HG03520 (cell line): ENCODE measurements around the gene AGTR1.

Experiments
- ATAC-seq: cut with Tn5 transposase; IDR thresholded peaks from one replicate; pipeline ENCODE4 v1.9.1; 2021; ENCODE audit warnings: mild to moderate bottlenecking, moderate library complexity; ENCODE audit not compliant: unreplicated experiment

Gene AGTR1

DNA sequence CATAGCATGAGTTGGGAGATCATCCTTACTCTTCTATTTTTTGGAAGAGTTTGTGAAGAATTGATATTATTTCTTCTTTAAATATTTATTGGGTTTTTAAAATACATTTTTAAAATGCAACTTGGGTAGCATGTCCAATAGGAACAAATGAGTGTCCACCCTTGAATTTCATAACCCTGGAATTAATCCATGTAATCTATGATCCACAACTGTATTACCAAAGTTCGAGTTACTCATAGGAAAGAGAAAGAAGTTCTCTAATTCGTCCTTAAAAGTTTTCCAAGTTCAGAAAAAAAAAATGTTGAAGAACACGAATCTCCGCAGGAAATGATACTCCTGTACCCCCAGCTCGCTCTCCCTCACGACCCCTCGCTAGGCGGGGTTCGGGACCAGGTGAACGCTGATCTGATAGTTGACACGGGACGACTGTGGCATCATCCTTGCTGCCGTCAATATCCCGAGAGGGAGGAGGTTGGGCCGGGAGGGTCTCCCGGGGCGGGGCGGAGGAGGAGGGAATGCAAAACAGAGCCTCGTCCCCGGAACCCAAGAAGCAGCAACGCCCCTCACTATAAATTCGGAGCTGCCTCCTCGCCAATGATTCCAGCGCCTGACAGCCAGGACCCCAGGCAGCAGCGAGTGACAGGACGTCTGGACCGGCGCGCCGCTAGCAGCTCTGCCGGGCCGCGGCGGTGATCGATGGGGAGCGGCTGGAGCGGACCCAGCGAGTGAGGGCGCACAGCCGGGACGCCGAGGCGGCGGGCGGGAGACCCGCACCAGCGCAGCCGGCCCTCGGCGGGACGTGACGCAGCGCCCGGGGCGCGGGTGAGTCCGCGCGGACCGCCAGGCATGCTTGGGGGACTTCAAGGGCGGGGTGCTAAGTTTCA is at the start of gene AGTR1:
Gene AGTR1, plus strand, starts transcription at position 598 of the 884 bp plus-strand sequence. CDS start 43,133 bp downstream, outside the sequence.
- no peak for ATAC-seq

DNA sequence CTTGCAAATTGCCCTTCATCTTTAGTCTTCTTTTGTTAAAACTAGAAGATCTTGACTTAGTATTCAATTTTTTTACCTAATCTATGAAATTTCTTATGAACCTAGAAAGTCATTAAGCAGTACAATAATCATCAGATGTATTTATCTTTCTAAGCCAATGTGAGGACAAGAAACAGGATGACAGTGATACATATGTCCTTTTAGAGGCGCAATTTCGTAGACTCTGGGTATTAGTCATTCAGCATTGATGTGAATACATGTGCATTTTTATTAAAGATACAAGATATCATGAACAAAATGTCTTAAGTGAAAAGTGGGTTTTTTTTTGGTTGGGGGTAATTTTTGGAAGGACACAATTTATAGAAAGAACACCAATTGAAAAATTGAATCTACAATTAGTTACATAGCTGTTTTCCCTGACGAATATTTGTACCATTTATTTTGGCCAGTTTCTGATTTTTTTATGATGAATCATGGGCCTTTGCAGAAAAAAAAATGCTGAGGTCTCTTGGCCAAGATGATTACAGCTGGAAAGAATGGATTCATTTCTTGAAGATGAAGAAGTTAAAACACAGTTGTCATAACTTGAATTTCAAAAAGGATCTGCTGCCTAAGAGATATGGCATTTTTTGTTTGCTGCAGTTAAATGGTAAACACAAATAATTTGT is 48.9 kb upstream of the AGTR1 start:
- ATAC-seq, result no peak

DNA sequence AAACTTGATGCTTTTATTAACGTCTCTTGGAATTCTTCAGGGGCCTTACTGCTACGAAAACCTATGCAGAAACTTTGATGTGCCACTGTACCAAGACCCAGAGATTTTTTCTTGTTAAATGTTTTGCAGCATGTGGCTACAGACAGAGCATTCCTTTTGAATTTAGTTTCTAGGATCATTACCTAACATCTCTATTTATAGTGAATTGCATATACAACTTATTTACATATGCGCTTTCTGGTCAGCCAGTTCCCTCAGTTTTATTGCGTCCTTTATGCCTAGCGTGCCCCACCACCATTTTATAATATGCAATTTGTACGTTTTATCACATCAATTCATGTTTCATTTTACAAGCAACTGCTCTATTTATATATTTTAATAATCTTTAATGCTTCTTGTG is 46.2 kb upstream of the AGTR1 start:
- ATAC-seq, result no peak

DNA sequence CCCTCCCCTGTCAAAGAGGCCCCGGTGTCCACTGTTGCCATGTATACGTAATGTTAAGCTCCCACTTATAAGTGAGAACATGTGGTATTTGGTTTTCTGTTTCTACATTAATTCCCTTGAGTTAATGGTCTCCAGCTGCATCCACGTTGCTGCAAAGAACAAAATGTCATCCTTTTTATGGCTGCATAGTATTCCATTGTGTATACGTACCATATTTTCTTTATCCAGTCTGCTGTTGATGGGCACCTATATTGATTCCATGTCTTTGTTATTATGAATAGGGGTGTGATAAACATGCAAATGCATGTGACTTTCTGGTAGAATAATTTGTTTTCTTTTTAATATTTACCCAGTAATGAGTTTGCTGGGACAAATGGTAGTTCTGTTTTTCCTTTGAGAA is 43.3 kb upstream of the AGTR1 start:
- no peak for ATAC-seq

DNA sequence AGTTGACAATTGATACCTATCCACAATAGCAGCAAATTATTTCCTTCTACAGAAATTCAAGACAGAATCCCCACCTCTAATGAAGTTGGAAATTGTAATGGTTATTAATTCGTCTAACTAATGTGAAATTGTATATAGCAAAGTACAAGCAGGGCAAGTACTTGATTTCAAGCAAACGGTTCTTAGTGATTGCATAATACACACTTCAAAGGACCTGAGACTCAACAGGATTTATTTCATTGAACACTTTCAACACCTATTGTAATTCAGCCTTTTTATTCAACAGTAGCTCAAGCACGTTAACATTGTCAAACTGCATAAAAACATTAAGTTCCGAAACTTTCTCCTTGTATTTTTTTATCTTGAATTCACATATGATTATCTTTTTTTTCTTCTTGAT is 40.2 kb upstream of the AGTR1 start:
- no peak for ATAC-seq

DNA sequence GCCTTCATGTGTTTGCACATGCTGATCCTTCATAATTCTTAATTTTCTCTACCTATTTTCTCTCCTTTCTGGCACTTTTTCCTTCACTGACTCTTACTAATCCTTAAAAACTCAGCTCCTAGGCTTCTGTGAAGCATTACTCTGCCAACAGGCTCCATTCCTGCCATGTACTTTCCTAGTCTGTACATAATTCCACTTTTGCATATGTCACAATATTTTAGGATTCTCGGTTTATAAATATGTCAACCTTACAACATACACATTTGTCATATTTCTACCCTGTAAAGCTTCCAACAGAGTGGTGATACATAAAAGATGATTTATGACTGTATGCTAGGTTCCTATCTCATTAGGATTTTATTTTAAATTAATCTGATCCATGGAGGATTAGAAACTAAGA is 38.2 kb upstream of the AGTR1 start:
- no peak for ATAC-seq

DNA sequence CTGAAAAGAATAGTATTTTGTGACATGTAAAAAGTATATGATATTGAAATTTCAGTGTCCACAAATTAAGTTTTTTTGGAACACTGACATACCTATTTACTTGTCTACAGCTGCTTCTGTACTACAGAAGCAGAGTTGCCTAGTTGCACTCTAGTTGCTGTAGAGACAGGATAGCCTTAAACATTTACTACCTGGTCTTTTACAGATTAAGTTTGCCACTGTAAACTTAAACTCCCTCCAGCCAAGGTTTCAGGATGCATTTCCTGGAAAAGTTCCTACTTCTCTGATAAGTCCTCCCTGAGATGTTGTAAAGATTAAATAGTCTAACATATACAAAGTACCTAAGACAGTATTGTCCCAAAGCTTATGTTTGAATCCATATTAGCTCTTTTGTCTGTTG is 17.4 kb upstream of the AGTR1 start:
- ATAC-seq, result no peak

DNA sequence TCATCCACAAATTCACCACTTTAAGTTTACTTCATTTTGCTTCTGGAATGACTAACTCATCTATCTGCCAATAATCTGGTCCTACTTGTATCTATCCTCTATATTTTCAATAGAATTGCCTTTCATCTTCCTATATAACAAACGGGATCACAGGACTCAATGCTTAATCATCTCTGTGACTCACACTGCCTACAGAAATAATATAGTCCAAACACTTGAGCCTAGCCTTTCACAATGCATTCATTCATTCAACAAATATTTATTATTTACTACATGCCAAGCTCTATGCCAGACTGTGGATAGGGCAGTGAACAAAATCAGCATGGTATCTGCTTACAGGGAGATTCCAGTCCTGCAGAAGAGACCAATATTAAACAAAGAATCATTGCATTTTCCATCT is 16.6 kb upstream of the AGTR1 start:
- ATAC-seq, result no peak

DNA sequence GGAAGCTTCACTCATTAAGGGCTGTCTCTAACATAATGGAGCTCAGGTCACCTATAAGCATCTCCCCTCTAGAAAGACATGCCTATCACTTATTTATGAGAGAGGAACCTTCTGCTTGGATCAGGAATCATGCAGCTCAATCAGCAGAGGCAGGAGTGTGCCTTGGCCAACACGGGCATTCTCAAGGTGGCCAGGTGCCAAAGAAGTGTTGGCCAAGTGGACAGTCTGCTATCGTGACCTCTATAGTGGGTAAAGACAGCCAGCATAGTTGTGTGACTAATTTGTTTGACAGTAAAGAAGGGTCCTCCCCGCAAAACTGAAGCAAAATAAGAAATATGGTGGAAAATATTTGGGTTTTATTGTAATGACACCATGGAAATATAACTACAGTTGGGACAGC is 14.7 kb upstream of the AGTR1 start:
- ATAC-seq, result no peak

DNA sequence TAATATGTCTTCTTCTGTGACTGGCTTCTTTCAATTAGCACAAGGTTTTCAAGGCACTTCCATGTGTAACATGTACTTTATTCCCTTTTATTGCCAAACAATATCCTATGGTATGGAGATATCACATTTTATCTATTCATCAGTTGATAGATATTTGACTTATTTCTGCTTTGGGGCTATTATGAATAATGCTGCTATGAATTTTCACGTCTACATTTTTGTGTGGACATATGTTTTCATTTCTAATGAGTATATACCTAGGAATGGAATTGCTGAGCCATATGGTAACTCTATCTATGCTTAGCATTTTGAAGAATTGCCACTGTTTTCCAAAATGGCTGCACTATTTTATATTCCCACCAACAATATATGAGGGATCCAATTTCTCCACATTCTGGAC is 3.6 kb upstream of the AGTR1 start:
- no peak for ATAC-seq

DNA sequence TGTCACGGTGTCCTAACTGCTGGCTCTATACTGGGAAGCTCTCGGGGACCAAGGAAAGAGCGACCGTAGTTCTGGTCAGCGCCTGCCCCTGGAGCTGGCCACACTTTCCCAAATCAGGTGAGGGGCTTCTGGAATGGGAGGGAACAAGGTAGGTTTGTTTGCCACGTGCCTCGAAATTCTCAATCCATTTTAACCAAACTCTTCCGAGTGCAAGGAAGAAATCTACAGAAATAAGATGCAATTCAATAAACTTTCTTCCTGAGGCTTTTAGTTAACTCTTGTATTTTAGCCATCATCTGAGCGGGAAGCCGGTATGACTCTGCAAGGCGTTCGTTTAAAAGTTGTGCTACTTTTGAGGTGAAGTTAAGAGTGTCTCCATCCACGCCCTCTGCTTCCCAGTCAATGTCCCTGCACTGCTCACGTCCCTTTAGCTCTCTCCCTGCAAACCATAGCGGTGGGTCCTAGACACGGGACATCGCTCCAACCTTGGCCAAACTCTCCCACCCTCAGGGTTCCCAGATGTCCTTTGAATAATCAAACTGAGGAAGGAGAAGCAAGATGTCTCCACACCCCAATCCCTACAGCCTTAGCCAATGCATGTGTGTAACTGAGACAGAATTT is 597 bp downstream of the AGTR1 start:
- ATAC-seq, result no peak

DNA sequence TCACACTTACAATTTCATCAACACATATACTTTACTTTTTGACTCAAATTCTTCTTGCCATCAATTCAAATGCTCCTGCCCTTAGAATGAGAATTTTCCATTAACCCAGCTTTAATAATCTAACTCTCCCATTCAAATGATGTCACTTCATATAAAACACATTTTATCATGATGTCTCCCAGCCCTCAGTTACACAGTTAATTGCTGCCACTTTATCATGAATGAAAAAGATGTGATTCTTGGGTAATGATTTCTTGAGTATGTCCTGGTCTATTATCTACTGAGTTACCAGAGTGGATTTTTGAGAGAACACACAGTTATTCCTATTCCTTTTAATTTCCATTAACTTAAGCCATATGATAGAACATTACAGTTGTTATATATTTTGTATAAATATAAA is 7.6 kb downstream of the AGTR1 start:
- ATAC-seq, result no peak

DNA sequence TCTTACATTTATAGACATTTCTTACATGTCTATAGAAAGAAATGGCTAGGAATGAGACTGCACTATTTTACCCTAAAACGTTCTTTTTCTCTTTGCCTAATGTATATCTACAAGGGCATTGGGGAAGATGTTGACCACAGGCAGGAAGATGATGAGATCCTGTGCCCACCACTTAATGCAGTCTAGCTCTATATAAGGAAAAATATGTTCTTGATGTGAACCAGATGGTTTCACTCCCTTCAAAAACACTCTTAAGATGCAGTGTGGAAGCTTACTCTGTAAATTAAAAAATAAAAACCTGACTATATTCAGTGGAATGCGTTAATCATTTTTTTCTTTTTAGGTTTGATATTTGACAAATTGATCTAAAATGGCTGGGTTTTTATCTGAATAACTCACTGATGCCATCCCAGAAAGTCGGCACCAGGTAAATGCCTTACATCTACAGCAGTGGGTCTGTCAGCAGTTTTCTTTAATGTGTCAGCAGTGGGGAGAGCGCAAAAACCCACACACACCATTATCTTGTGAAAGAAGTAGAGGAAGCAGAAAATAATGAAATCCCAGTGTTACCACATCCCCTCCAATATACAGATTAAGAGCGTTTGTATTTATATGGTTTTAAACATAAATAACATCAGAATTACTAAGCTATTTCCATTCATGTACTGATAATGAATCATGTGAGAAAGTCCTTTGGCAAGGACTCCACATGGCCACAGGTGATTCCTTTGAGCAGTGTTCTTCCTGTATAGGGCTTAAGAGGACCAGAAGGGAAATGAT is 10.1 kb downstream of the AGTR1 start:
- no peak for ATAC-seq

DNA sequence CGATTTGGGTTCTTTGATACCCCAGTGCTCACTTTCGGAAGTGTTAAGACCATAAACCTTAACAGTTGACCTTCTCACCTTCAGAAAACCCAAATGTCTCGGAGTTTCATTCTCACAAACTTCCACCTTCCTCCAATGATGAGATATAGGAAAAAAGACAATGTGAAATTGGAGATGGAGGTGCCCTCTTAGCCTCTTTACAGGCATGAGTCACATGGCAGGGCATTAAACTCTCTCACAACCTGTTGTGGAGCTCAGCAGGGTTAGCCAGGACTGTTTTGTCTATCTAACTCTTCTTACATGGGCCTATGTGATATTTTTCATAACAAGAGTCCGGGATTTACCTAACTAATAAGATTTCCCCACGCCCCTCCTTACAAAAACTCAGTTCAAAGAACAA is 10.7 kb downstream of the AGTR1 start:
- ATAC-seq, result no peak

DNA sequence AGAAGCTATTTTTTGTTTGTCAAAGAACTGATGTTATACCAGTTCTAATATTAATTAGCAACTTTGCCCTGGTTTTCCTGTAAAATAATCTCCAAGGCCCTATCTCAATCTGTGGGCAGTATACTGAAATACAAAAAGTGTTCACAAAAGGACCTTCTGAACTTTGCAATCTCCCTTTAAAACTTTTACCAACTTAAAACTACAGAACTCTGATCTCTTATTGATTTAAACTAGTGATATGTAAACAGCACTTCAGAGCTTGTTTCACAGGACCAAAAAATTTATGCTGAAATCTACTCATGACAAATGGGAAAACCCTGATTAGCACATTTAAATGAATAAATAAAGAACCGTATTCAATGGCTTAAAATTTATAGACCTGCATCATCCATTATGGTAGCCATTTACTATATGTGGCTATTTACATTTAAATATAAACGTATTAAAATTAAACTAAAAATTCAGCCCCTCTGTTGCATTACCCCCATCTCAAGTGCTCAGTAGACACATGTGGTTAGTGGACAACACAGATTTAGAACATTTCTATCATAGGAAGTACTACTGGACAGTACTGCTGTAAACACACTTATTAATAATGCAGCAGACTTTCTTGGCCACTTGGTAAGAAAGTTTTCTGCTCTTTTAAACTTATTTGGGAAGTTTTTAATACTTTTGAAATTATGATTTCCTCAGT is 12.0 kb downstream of the AGTR1 start:
- ATAC-seq, result no peak

DNA sequence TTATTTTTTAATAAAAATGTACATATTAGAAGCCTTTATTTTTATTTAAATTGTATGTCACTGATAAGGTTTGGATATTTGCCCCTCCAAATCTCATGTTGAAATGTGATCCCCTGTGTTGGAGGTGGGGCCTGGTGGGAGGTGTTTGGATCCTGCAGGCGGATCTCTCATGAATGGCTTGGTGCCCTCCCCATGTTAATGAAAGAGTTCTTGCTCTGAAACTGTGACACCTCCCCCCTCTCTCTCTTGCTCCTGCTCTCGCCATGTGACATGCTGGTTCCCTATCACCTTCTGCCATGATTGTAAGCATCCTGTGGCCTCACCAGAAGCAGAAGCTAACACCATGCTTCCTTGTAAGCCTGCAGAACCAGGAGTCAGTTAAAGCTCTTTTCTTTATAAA is 13.0 kb downstream of the AGTR1 start:
- ATAC-seq, result no peak

DNA sequence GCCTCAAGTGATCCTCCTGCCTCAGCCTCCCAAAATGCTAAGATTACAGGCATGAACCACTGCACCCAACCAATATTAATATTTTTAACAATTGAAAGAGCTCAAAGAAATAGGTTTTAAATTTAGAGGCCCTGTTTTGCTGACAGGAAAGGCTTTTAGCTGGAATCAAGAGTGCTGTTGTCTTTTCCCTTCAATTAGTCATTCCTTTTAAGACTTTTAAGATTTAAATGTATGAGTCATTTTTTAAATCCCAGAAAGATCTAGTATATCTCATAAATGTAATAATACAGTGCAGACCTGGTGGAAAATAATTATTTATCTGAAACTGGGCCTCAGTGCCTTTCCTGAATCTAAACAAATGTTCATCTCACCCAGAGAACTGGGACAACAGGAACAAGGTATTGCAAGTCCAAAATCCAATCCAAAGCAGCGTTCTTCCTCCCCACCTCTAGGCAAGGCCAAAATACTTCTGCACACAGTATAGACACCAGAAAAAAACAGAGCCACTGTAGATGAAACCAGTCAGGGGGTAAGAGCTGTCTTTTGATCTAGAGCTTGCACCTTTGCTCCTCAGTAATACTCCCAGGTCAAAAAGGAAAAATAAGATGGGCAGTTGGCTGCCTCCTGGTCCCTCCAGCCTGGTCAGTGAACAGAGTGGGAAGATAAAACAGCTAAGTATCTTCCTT is 14.4 kb downstream of the AGTR1 start:
- ATAC-seq, result no peak

DNA sequence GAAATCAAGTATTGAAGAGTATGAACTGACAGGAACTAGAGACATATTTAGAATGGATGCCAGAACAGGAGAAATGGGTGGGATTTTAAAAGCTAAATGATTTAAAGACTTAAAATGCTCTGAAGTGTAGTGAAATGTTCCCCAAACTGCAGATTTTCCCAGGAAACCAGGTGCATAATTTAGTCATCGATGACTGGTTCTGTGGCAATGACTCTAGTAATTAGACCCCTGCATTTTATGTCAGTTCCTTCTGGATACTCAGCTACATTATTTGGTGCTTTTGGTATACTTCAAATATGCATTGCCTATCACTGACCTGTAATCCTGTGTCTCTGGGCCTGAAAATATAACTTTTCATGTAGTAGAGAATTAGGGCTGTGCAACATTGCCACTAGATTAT is 16.8 kb downstream of the AGTR1 start:
- no peak for ATAC-seq

DNA sequence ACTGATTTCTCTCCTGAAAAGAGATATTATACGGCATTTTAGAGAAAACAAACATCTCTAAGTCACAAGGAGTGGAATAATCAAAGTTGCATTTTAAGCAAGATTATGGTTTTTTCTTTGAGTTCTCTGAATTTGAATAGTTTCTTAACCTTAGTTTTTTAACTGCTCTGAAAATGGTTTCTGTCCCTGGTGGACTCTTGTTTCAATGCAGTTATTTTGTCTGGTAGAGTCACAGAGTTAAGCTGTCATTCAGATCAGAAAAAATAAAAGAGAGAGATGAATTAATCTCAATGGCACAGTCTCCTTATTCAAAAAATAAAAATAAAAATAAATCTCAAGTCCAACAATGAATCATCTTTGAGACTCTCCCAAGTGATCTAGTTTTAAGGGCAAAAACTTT is 19.0 kb downstream of the AGTR1 start:
- ATAC-seq, result no peak
